Right ventricle myocardium superior (tissue), 1 donor: Measurements from ENCODE around the gene SLC39A2. TPM values are rescaled to one million over a fixed set of nuclear protein-coding genes. Genes with fewer than 3 reads are reported as not detected.
"Not testable (repeated sequence)": the region's sequence is repeated elsewhere in the genome, so short reads cannot be mapped to it uniquely, and the experiment has no call there.

ENCODE experiments used
- ATAC-seq: fragments of 200-7000 bp; cut with Tn5 transposase; one replicate; pipeline ENCODE4 v1.9.1; 2020; ENCODE audit warnings: mild to moderate bottlenecking; ENCODE audit not compliant: poor library complexity
- DNase-seq: peaks from one replicate; pipeline ENCODE4 v3.0.0-alpha.2; 2020
- intact Hi-C: fragments of 100-400 bp; cut with DNase I; formaldehyde crosslinking; loops from one replicate; pipeline ENCODE4 v1.11.2; 2022
- long read RNA-seq: library from polyadenylated mRNA; unstranded; transcript quantifications from one replicate; pipeline ENCODE4 v2.0.0, GENCODE V29; 2021
- total RNA-seq: library from RNA; stranded (reverse); fragmentation: NEBNext Ultra II Directional; extraction: Animal tissue kit (Norgen Biotek cat#: 25700); gene quantifications from one replicate; pipeline ENCODE4 v1.2.1, GENCODE V29; 2021
- donor health status: DM: no; HTN: yes; CAD: no; lungs with severe emphysema.

Gene SLC39A2
- not detected for total RNA-seq
- long read RNA-seq = 0 reads

GRCh38 chr14:20998674-20999366 lies at the start of gene SLC39A2:
TSS of gene SLC39A2 (plus strand) at chr14:20999293. CDS start at chr14:20999447, 154 bp downstream.
- ATAC-seq (peak; percentile 51), DNase-seq (peak; percentile 75)
- intact Hi-C loops = no loop called here

GRCh38 chr14:20954736-20955537 lies 44.2 kb upstream of the SLC39A2 start, which contains the start of gene RNASE2:
TSS of gene RNASE2 (plus strand) at chr14:20955487. CDS start at chr14:20955772, 285 bp downstream.
- intact Hi-C loops, DNase-seq: not testable (repeated sequence)
- ATAC-seq = peak; percentile 56

- intact Hi-C loops, DNase-seq: not testable (repeated sequence)
- ATAC-seq = peak; percentile 36
Observed at GRCh38 chr14:20955538-20955873, 43.6 kb upstream of the SLC39A2 start.

- intact Hi-C loops = no loop called here
- ATAC-seq (no peak), DNase-seq (no peak)
Observed at GRCh38 chr14:20956376-20956976, 42.6 kb upstream of the SLC39A2 start.

- intact Hi-C loops, DNase-seq, ATAC-seq: not testable (repeated sequence)
Observed at GRCh38 chr14:20958946-20959345, 40.1 kb upstream of the SLC39A2 start.

- ATAC-seq (no peak), DNase-seq (no peak)
- intact Hi-C loops = no loop called here
Observed at GRCh38 chr14:20969336-20969735, 29.8 kb upstream of the SLC39A2 start.

GRCh38 chr14:20970647-20970982 lies 28.5 kb upstream of the SLC39A2 start:
- ATAC-seq = peak; percentile 36
- DNase-seq = no peak
- intact Hi-C loops = loop anchor here (10.0 kb wide), 1 partner anchor 276 kb away; no protein-coding TSS in a partner anchor

- ATAC-seq (peak; percentile 99), DNase-seq (peak; percentile 91)
- intact Hi-C loops = loop anchor here (10.0 kb wide), 1 partner anchor 276 kb away; no protein-coding TSS in a partner anchor
Observed at GRCh38 chr14:20970983-20971704, 27.9 kb upstream of the SLC39A2 start.

GRCh38 chr14:20971705-20972021 lies 27.4 kb upstream of the SLC39A2 start:
- intact Hi-C loops = loop anchor here (10.0 kb wide), 1 partner anchor 277 kb away; no protein-coding TSS in a partner anchor
- DNase-seq (no peak), ATAC-seq (peak; percentile 47)

GRCh38 chr14:20973501-20973900 lies 25.6 kb upstream of the SLC39A2 start:
- intact Hi-C loops = loop anchor here (10.0 kb wide), 1 partner anchor 279 kb away; no protein-coding TSS in a partner anchor
- DNase-seq (no peak), ATAC-seq (no peak)

- no peak for DNase-seq
- no peak for ATAC-seq
- intact Hi-C loops = loop anchor here (10.0 kb wide), 1 partner anchor 281 kb away; no protein-coding TSS in a partner anchor
Observed at GRCh38 chr14:20976291-20976690, 22.8 kb upstream of the SLC39A2 start.

GRCh38 chr14:20978687-20979086 lies 20.4 kb upstream of the SLC39A2 start:
- no peak for ATAC-seq
- no peak for DNase-seq
- intact Hi-C loops = loop anchor here (10.0 kb wide), 1 partner anchor 284 kb away; no protein-coding TSS in a partner anchor

- intact Hi-C loops = no loop called here
- ATAC-seq (no peak), DNase-seq (no peak)
Observed at GRCh38 chr14:20980906-20981305, 18.2 kb upstream of the SLC39A2 start.

- ATAC-seq = no peak
- intact Hi-C loops = no loop called here
- DNase-seq = no peak
Observed at GRCh38 chr14:20982646-20983369, 16.3 kb upstream of the SLC39A2 start.

GRCh38 chr14:20985650-20986049 lies 13.4 kb upstream of the SLC39A2 start:
- ATAC-seq, DNase-seq, intact Hi-C loops: not testable (repeated sequence)

GRCh38 chr14:20986811-20987210 lies 12.3 kb upstream of the SLC39A2 start:
- peak; percentile 22 for ATAC-seq
- DNase-seq = no peak
- intact Hi-C loops = no loop called here

- intact Hi-C loops = no loop called here
- ATAC-seq (no peak), DNase-seq (no peak)
Observed at GRCh38 chr14:20988717-20989470, 10.2 kb upstream of the SLC39A2 start.

GRCh38 chr14:20989471-20989786 lies 9.7 kb upstream of the SLC39A2 start:
- ATAC-seq (no peak), DNase-seq (no peak)
- intact Hi-C loops = no loop called here
